Neuronal stem cell (in vitro differentiated cells): ENCODE measurements around the gene SEMA4B.
A peak's percentile ranks its signal among the peaks of the same experiment; 100 is the strongest.

Source experiments
- DNase-seq: peaks from one replicate; pipeline ENCODE4 v3.0.0-alpha.2; 2013; ENCODE audit warnings: low spot score
- H2AFZ ChIP-seq: one replicate; pipeline ENCODE4 v1.6.1; 2013; ENCODE audit warnings: mild to moderate bottlenecking, low read length, inconsistent platforms
- H2AK5ac ChIP-seq: 2 replicates; pipeline ENCODE4 v1.6.1; 2013; ENCODE audit warnings: low read depth, mild to moderate bottlenecking, inconsistent platforms, low read length, moderate library complexity, mixed read lengths
- H2BK120ac ChIP-seq: 2 replicates; pipeline ENCODE4 v1.6.1; 2013; ENCODE audit warnings: low read depth, mild to moderate bottlenecking, inconsistent platforms, low read length, moderate library complexity, mixed read lengths
- H2BK12ac ChIP-seq: one replicate; pipeline ENCODE4 v1.6.1; 2013; ENCODE audit warnings: low read length, inconsistent platforms
- H2BK15ac ChIP-seq: 2 replicates; pipeline ENCODE4 v1.6.1; 2013; ENCODE audit warnings: mild to moderate bottlenecking, low read length, inconsistent platforms, mixed read lengths
- H2BK5ac ChIP-seq: one replicate; pipeline ENCODE4 v1.6.1; 2013; ENCODE audit warnings: inconsistent platforms, mild to moderate bottlenecking, low read length, moderate library complexity
- H3K14ac ChIP-seq: one replicate; pipeline ENCODE4 v1.6.1; 2013; ENCODE audit warnings: low read length, inconsistent platforms
- H3K18ac ChIP-seq: 2 replicates; pipeline ENCODE4 v1.6.1; 2013; ENCODE audit warnings: low read length, inconsistent platforms
- H3K23ac ChIP-seq: 2 replicates; pipeline ENCODE4 v1.6.1; 2013; ENCODE audit warnings: low read depth, mild to moderate bottlenecking, mixed read lengths, low read length, inconsistent platforms; ENCODE audit not compliant: poor library complexity
- H3K27ac ChIP-seq: replicated peaks from 3 replicates; pipeline ENCODE4 v1.5.1; 2013; ENCODE audit warnings: low read length, inconsistent platforms
- H3K27me3 ChIP-seq, 3 experiments: 2 replicates each; pipeline ENCODE4 v1.6.1; 2013; ENCODE audit warnings: low read length in 3 of 3, mild to moderate bottlenecking in 2 of 3, inconsistent platforms in 1 of 3, low read depth in 1 of 3, mixed read lengths in 1 of 3, moderate library complexity in 1 of 3; ENCODE audit not compliant: control insufficient read depth in 3 of 3, insufficient read depth in 3 of 3
- H3K36me3 ChIP-seq, 2 donors: replicated peaks in 1 of 2; 2 replicates each; pipeline ENCODE4 v1.6.1; 2013; ENCODE audit warnings: low read length in 2 of 2; ENCODE audit not compliant: control insufficient read depth in 2 of 2, insufficient read depth in 2 of 2
- H3K4ac ChIP-seq: 2 replicates; pipeline ENCODE4 v1.6.1; 2013; ENCODE audit warnings: inconsistent platforms, mild to moderate bottlenecking, low read length, moderate library complexity
- H3K4me1 ChIP-seq, 2 donors: 1 replicate in 1 of 2; 2 replicates in 1 of 2; pipeline ENCODE4 v1.6.1; 2013; ENCODE audit warnings: low read length in 2 of 2, low read depth in 1 of 2; ENCODE audit not compliant: control insufficient read depth in 2 of 2, insufficient read depth in 1 of 2
- H3K4me2 ChIP-seq: one replicate; pipeline ENCODE4 v1.6.1; 2013; ENCODE audit warnings: mild to moderate bottlenecking, low read length, inconsistent platforms; ENCODE audit not compliant: insufficient read depth, poor library complexity, severe bottlenecking
- H3K4me3 ChIP-seq, 2 donors: 2 replicates each; pipeline ENCODE4 v1.5.1; 2013; ENCODE audit warnings: low read length in 2 of 2, mild to moderate bottlenecking in 2 of 2, inconsistent platforms in 1 of 2, moderate library complexity in 1 of 2
- H3K79me1 ChIP-seq: one replicate; pipeline ENCODE4 v1.6.1; 2013; ENCODE audit warnings: low read depth, mild to moderate bottlenecking, inconsistent platforms, low read length, moderate library complexity
- H3K9ac ChIP-seq: one replicate; pipeline ENCODE4 v1.6.1; 2013; ENCODE audit warnings: mild to moderate bottlenecking, low read depth, low read length, inconsistent platforms; ENCODE audit not compliant: poor library complexity
- H3K9me3 ChIP-seq, 2 donors: replicated peaks in 1 of 2; 2 replicates each; pipeline versions ENCODE3 to v1.6.1; 2013; ENCODE audit warnings: low read length in 2 of 2, mild to moderate bottlenecking in 2 of 2, inconsistent platforms in 1 of 2, low read depth in 1 of 2, mixed read lengths in 1 of 2, moderate library complexity in 1 of 2; ENCODE audit not compliant: control insufficient read depth in 2 of 2, insufficient read depth in 1 of 2
- H4K8ac ChIP-seq: one replicate; pipeline ENCODE4 v1.6.1; 2013; ENCODE audit warnings: low read depth, mild to moderate bottlenecking, inconsistent platforms, low read length, moderate library complexity
- H4K91ac ChIP-seq: one replicate; pipeline ENCODE4 v1.6.1; 2013; ENCODE audit warnings: low read length, low read depth, mild to moderate bottlenecking, inconsistent platforms; ENCODE audit not compliant: poor library complexity
- WGBS, 2 donors: extraction: QIAGEN DNeasy Blood & Tissue Kit; methylation state at CpG; one replicate each; pipeline ENCODE4 v1.1.7; 2013; ENCODE audit warnings: missing lambda C conversion rate in 2 of 2, mixed read lengths in 1 of 2; ENCODE audit not compliant: insufficient read length in 2 of 2, insufficient replicate concordance in 1 of 2; ENCODE audit errors: extremely low coverage in 2 of 2; 5-methylcytosine and 5-hydroxymethylcytosine counted together

SEMA4B gene

DNA sequence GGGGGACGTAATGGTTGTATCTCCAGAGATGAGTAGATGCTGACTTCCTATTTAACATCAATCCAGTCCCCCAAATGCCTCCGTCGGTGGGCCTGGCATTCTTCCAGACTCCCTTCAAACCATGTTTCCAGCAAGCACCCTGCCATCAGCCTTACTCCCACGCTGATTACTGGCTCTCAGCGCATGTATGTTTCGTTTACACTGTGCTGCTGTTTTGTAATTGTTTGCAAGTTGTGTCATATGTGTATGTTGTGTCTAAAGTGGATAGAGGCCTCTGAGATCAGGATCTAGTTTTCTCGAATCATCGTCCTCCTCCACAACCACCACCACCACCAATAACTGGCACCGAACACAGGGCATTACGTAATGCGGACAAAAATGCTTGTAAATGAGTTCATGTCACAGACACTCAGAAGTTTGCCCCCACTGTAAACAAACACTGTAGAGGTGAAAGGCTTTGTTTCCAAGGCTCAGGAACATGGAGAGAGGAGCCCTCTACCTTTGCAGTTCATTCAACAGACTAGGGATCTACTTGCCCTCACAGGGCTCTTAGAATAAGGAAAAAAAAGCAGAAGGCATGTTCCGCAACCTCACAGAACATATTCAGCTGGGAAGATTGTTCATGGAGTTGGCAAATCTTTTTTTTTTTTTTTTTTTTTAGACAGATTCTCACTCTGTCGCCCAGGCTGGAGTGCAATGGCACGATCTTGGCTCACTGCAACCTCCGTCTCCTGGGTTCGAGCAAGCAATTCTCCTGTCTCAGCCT, 46.1 kb upstream of the SEMA4B start:
- H2AK5ac ChIP-seq, result no peak overlapping the region
- DNase-seq, result no peak
- no CpG with 5 or more reads among the region's 16 CpGs for WGBS, 2 donors

GRCh38 chr15:90159213-90159612, 41.9 kb upstream of the SEMA4B start:
- no peak overlapping the region for H3K14ac ChIP-seq
- no peaks in the 10 kb centered on the region for H3K36me3 ChIP-seq
- no CpG with 5 or more reads among the region's 2 CpGs for WGBS, 2 donors
- DNase-seq, result no peak
- H2AK5ac ChIP-seq, result no peak overlapping the region
- peaks cover 0 to 3% (median 0%) of the 10 kb centered on the region in 3 experiments for H3K27me3 ChIP-seq
- peak overlapping the region; percentile 20 for H2AFZ ChIP-seq
- H4K91ac ChIP-seq, result no peak overlapping the region
- no peak overlapping the region for H3K23ac ChIP-seq
- H3K18ac ChIP-seq, result no peak overlapping the region
- peaks cover 0 to 5% of the 10 kb centered on the region in 2 donors for H3K4me1 ChIP-seq
- no peaks in the 10 kb centered on the region for H3K79me1 ChIP-seq
- no peak overlapping the region for H3K9ac ChIP-seq
- H3K9me3 ChIP-seq, result no peaks in the 10 kb centered on the region
- H3K4me2 ChIP-seq, result no peak overlapping the region
- no peak overlapping the region for H3K27ac ChIP-seq
- H2BK12ac ChIP-seq, result no peak overlapping the region
- no peak overlapping the region for H2BK5ac ChIP-seq
- H3K4me3 ChIP-seq, result no peak overlapping the region
- H2BK120ac ChIP-seq, result no peak overlapping the region
- H3K4ac ChIP-seq, result no peak overlapping the region
- H2BK15ac ChIP-seq, result no peak overlapping the region
- H4K8ac ChIP-seq, result no peak overlapping the region

More for the DNA sequence above, 46.1 kb upstream of the SEMA4B start:
- Histone ChIP-seq H4K91ac (no peak overlapping the region), H3K27ac (no peak overlapping the region), H3K36me3 (no peaks in the 10 kb centered on the region), H3K79me1 (no peaks in the 10 kb centered on the region), H2BK120ac (no peak overlapping the region), H3K9me3 (no peaks in the 10 kb centered on the region), H2BK12ac (no peak overlapping the region), H2BK5ac (no peak overlapping the region), H3K27me3 (peaks cover 0 to 6% (median 0%) of the 10 kb centered on the region in 3 experiments), H3K4me3 (no peak overlapping the region), H3K9ac (no peak overlapping the region), H2BK15ac (no peak overlapping the region), H3K23ac (no peak overlapping the region), H4K8ac (no peak overlapping the region), H3K4me2 (no peak overlapping the region), H3K14ac (no peak overlapping the region), H3K4me1 (peaks cover 7 to 8% of the 10 kb centered on the region in 2 donors), H3K4ac (no peak overlapping the region), H3K18ac (no peak overlapping the region), H2AFZ (no peak overlapping the region)

GRCh38 chr15:90160781-90161727, 40.1 kb upstream of the SEMA4B start:
- Histone ChIP-seq H2AK5ac (no peak overlapping the region), H3K79me1 (no peaks in the 10 kb centered on the region), H3K23ac (no peak overlapping the region), H3K14ac (no peak overlapping the region), H2BK5ac (no peak overlapping the region), H3K9ac (no peak overlapping the region), H2BK15ac (peak overlapping the region; percentile 12), H2AFZ (no peak overlapping the region), H3K27me3 (no peaks in the 10 kb centered on the region), H3K9me3 (no peaks in the 10 kb centered on the region), H3K4me1 (peaks cover 5% of the 10 kb centered on the region in 2 donors), H3K18ac (no peak overlapping the region), H2BK120ac (no peak overlapping the region), H3K27ac (no peak overlapping the region), H4K8ac (no peak overlapping the region), H3K36me3 (no peaks in the 10 kb centered on the region), H2BK12ac (no peak overlapping the region), H4K91ac (no peak overlapping the region), H3K4me2 (no peak overlapping the region), H3K4ac (no peak overlapping the region), H3K4me3 (no peak overlapping the region)
- no peak for DNase-seq
- WGBS, 2 donors, result no CpG with 5 or more reads among the region's 14 CpGs

DNA sequence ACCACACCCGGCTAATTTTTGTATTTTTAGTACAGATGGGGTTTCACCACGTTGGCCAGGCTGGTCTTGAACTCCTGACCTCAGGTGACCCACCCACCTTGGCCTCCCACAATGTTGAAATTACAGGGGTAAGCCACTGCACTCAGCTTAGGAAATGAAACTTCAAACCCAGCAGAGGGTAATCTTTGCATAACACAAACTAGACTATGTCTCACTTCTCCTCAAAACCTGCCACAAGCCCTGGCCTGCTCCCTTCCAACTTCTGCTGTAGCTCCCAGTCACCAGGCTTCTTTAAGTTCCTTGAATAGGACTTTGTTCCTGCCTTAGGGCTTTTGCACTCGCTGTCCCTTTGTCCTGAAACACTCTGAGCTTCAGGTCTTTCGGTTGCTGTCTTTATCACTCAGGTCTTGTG, 39.2 kb upstream of the SEMA4B start:
- no peak overlapping the region for H2AFZ ChIP-seq
- WGBS, 2 donors, result no CpG with 5 or more reads among the region's 4 CpGs
- H3K4me1 ChIP-seq, result peaks cover 5% of the 10 kb centered on the region in 2 donors

More for the DNA sequence above, 39.2 kb upstream of the SEMA4B start:
- Histone ChIP-seq H2AK5ac (no peak overlapping the region), H3K23ac (no peak overlapping the region), H2BK5ac (no peak overlapping the region), H3K27ac (no peak overlapping the region), H2BK120ac (no peak overlapping the region), H2BK15ac (no peak overlapping the region), H3K4me3 (no peak overlapping the region), H3K4ac (no peak overlapping the region), H3K14ac (no peak overlapping the region), H3K9ac (no peak overlapping the region), H4K8ac (no peak overlapping the region), H3K4me2 (no peak overlapping the region), H3K36me3 (no peaks in the 10 kb centered on the region), H2BK12ac (no peak overlapping the region), H3K18ac (no peak overlapping the region), H3K27me3 (no peaks in the 10 kb centered on the region), H4K91ac (no peak overlapping the region), H3K9me3 (no peaks in the 10 kb centered on the region), H3K79me1 (no peaks in the 10 kb centered on the region)
- DNase-seq, result no peak
